Left ventricle myocardium inferior (tissue), 1 donor: ENCODE results near the gene ERI3. TPM values are rescaled to one million over a fixed set of nuclear protein-coding genes. Genes with fewer than 3 reads are reported as not detected.

ENCODE experiments used
- DNase-seq: peaks from one replicate; pipeline ENCODE4 v3.0.0-alpha.2; 2020
- H3K27ac ChIP-seq: fragments of 200-600 bp; replicated peaks from 2 replicates; pipeline ENCODE4 v1.8.0; 2021
- H3K27me3 ChIP-seq: fragments of 200-600 bp; 2 replicates; pipeline ENCODE4 v1.8.0; 2021; ENCODE audit warnings: low read depth
- H3K36me3 ChIP-seq: fragments of 200-600 bp; 2 replicates; pipeline ENCODE4 v1.8.0; 2021
- H3K4me1 ChIP-seq: fragments of 200-600 bp; 2 replicates; pipeline ENCODE4 v1.8.0; 2021
- H3K4me3 ChIP-seq: fragments of 200-600 bp; 2 replicates; pipeline ENCODE4 v1.8.0; 2021; ENCODE audit warnings: mild to moderate bottlenecking, moderate library complexity
- H3K9me3 ChIP-seq: fragments of 200-600 bp; replicated peaks from 2 replicates; pipeline ENCODE4 v1.8.0; 2021
- intact Hi-C: fragments of 100-400 bp; cut with micrococcal nuclease; formaldehyde crosslinking; loops from one replicate; pipeline ENCODE4 v1.11.0; 2022
- total RNA-seq: library from RNA; stranded (reverse); fragmentation: NEBNext Ultra II Directional; extraction: Animal tissue kit (Norgen Biotek cat#: 25700); gene quantifications from one replicate; pipeline ENCODE4 v1.2.1, GENCODE V29; 2021
- TF ChIP-seq, protein P1 (sequence below): fragments of 200-600 bp; IDR thresholded peaks from 2 replicates; pipeline ENCODE4 v1.8.0; 2021; ENCODE audit warnings: antibody characterized with exemption, mild to moderate bottlenecking, borderline replicate concordance
- donor health status: DM: no; HTN: yes; CAD: no; lungs with severe emphysema.

The ERI3 gene
- total RNA-seq, 1 donor from 2014 or later = 50.4 TPM

DNA sequence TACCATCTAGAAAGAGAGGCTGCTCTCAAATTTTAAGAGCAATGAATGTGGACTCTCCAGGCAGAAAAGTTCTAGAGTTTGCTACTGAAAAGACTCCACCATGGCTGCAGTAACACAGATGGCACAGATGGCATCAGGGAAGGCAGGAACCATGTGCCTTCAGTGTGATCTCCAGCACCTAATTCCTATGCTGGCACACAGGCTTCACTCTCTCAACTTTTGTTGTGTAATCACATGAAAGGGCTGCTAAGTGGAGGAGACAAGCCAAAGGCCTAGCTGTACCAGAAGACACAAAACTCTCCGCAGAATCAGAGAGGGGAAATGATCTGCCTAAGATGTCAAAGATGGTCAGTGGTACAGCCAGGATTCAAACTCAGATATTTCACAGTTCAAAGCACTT lies 31.1 kb downstream of the ERI3 start:
- H3K27me3 ChIP-seq = no peaks in the 10 kb centered on the region
- H3K4me1 ChIP-seq = peaks cover 38% of the 10 kb centered on the region
- TF ChIP-seq, protein P1, sequence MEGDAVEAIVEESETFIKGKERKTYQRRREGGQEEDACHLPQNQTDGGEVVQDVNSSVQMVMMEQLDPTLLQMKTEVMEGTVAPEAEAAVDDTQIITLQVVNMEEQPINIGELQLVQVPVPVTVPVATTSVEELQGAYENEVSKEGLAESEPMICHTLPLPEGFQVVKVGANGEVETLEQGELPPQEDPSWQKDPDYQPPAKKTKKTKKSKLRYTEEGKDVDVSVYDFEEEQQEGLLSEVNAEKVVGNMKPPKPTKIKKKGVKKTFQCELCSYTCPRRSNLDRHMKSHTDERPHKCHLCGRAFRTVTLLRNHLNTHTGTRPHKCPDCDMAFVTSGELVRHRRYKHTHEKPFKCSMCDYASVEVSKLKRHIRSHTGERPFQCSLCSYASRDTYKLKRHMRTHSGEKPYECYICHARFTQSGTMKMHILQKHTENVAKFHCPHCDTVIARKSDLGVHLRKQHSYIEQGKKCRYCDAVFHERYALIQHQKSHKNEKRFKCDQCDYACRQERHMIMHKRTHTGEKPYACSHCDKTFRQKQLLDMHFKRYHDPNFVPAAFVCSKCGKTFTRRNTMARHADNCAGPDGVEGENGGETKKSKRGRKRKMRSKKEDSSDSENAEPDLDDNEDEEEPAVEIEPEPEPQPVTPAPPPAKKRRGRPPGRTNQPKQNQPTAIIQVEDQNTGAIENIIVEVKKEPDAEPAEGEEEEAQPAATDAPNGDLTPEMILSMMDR = no peak
- intact Hi-C loops = no loop called here
- no peak overlapping the region for H3K27ac ChIP-seq
- H3K4me3 ChIP-seq = no peak overlapping the region
- peaks cover 14% of the 10 kb centered on the region for H3K36me3 ChIP-seq
- DNase-seq = no peak
- no peaks in the 10 kb centered on the region for H3K9me3 ChIP-seq

DNA sequence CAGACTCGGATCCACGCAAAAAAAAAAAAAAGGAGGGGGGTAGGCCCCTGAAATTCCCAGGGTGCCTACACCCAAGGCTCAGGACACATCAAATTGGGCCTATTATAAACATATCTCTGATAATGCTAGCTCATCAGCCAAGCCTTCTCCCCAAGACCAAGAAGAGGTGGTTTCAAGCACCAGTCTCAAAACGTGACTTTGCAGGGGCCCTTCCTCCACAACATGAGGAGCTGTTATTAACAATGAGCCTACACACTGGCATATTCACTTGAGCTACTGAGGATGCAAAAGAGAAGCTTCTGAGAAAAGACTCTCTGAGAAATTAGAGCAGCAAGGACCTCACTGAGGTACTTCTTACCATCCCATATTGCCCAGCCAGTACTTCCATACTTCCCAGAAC lies 32.7 kb downstream of the ERI3 start:
- Histone ChIP-seq H3K27me3 (no peaks in the 10 kb centered on the region), H3K4me3 (no peak overlapping the region), H3K36me3 (peaks cover 24% of the 10 kb centered on the region), H3K9me3 (no peaks in the 10 kb centered on the region), H3K4me1 (peaks cover 23% of the 10 kb centered on the region), H3K27ac (no peak overlapping the region)
- no peak for DNase-seq
- intact Hi-C loops = no loop called here
- TF ChIP-seq, protein P1 = no peak

DNA sequence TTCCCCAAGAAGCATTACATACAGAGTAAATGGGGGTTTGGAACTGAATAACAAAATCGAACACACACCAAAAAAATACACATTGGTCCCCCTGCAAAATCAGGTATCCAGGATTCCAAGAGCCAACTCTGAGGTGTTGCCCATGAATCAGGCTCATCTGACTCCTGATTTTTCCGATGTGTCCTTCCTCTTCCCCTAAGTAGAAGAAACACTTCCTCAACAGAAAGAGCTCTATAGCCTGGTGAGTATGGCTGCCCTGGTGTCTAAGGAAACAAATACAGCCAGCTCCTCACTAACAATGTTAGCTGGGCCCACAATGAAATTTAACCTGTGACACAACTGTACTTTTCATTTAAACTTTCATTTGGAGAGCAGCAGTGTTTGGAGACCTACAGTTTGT lies 33.6 kb downstream of the ERI3 start:
- peaks cover 15% of the 10 kb centered on the region for H3K4me1 ChIP-seq
- no peak overlapping the region for H3K27ac ChIP-seq
- intact Hi-C loops = no loop called here
- no peak overlapping the region for H3K4me3 ChIP-seq
- no peaks in the 10 kb centered on the region for H3K27me3 ChIP-seq
- TF ChIP-seq, protein P1 = no peak
- DNase-seq = no peak
- H3K36me3 ChIP-seq = peaks cover 31% of the 10 kb centered on the region
- H3K9me3 ChIP-seq = no peaks in the 10 kb centered on the region

DNA sequence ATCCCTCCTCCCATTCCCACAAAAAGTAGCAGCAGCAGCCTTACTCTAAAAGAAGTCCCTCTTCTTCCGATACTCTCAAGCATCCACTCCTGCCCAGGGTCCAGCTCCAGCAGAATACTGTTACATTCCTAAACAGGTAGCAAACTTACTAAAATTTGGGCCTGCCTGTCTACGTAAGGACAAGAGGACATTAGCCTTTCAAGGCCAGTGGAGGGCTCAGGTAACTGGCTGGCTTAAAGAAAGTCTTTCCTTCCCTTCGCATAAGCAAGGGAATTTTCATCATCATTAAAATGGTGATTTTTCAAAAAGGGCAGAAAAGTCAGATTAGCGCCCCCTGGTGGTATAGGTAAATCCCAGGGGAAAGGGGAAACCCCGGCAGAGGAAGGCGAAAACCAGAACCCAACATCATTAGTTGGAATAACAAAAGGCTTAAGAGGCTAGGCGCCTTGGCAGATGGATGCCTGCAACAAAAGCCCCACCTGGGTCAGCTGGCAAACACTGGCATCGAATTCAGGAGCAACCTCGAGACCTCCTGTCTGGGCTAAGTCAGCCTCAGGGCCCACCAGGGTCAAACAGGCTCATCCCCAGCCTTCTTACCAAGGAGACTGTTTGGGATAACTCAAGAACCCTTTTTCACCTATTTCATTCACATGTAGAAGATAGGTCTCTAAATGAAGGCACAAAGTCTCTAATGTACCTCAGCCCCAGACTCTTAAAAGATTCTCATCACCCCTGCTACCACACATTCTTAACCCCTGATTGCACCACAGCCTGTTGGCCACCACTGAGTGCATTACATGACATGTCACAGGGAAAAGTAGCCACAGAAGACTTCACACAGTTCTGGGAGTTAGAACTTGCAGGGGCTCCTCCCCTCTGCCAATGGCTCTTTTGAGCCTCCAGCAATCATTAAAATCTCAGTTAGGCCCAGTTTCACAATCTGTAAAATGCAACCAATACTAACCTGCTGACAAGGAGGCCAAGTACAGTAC lies 36.7 kb downstream of the ERI3 start:
- Histone ChIP-seq H3K9me3 (no peaks in the 10 kb centered on the region), H3K4me1 (peaks cover 7% of the 10 kb centered on the region), H3K27ac (no peak overlapping the region), H3K36me3 (peaks cover 52% of the 10 kb centered on the region), H3K4me3 (no peak overlapping the region), H3K27me3 (no peaks in the 10 kb centered on the region)
- TF ChIP-seq, protein P1 = peak; percentile 84
- intact Hi-C loops = loop anchor here (10.0 kb wide), 1 partner anchor 104 kb away; the partner anchor contains the start of gene DMAP1
- DNase-seq = no peak

DNA sequence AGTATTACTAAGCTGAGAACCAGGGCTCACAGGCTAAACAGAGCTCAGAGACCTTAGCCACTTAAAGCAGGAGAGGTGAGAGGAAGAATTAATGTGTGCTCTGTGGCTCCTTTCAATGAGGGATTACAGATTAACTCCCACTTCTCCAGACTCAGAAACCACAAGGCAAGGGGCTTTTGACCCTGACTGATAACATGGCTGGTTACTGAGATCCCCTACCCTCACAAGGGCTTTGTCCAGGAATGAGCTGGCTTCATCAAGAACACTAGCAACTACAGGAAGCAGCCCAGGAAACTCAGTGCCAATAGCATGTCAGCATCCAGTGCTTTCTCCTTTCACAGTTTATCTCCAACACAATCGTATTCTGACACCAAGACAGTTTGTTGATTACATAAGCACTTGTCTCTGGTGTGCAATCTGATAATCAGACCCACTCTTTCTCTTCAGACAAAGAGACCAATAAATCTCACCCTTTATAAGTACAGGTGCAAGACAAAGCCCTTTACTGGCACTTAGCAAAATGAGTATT lies 38.8 kb downstream of the ERI3 start:
- Histone ChIP-seq H3K27ac (no peak overlapping the region), H3K27me3 (no peaks in the 10 kb centered on the region), H3K9me3 (no peaks in the 10 kb centered on the region), H3K4me1 (no peaks in the 10 kb centered on the region), H3K4me3 (no peak overlapping the region), H3K36me3 (peaks cover 73% of the 10 kb centered on the region)
- intact Hi-C loops = loop anchor here (10.0 kb wide), 1 partner anchor 101 kb away; the partner anchor contains the start of gene DMAP1
- no peak for DNase-seq
- TF ChIP-seq, protein P1 = no peak
